Esophagus muscularis mucosa (tissue), 3 donors: ENCODE measurements around the gene KRTAP4-7.

Experiments used
- CTCF ChIP-seq, 3 experiments: fragments of 200-600 bp in 2 of 3; fragments of 450-650 bp in 1 of 3; sonication (generic) in 2 of 3; IDR thresholded peaks; one replicate each; pipeline ENCODE4 v1.5.1; 2017 to 2019; ENCODE audit warnings: antibody characterized with exemption in 3 of 3, mild to moderate bottlenecking in 2 of 3, moderate library complexity in 1 of 3
- POLR2A ChIP-seq: fragments of 450-650 bp; IDR thresholded peaks from one replicate; pipeline ENCODE4 v1.6.1; 2017; ENCODE audit warnings: antibody characterized with exemption, moderate library complexity, mild to moderate bottlenecking, low read depth
- POLR2AphosphoS5 ChIP-seq, 2 donors: sonication (generic); formaldehyde crosslinking; IDR thresholded peaks; one replicate each; pipeline ENCODE4 v1.6.1; 2017; ENCODE audit warnings: antibody characterized with exemption in 2 of 2

- TF ChIP-seq CTCF (IDR thresholded peaks at IDR 0.05): no peak
- no peak for TF ChIP-seq POLR2A
- no peak for TF ChIP-seq POLR2AphosphoS5 (IDR thresholded peaks at IDR 0.05)
These were observed 43.4 kb downstream of the KRTAP4-7 start for GRCh38 chr17:41127371-41127770.
